ENCODE measurements around the gene WWOX. TPM values are rescaled to one million over a fixed set of nuclear protein-coding genes. Genes with fewer than 3 reads are reported as not detected.

Gene WWOX
- polyA plus RNA-seq, 2 of the 4 experiments (the other 2 are of a cell fraction): 16.0 to 17.2 TPM

- 67% methylated on average over 11 of the region's 11 CpGs for WGBS (ENCODE audit: missing lambda C conversion rate)
- H3K4me1 ChIP-seq: no peaks in the 10 kb centered on the region
- H3K4me3 ChIP-seq: no peak overlapping the region
- ChIA-PET POLR2A (no interaction called here), CTCF (no interaction called here)
- DNase-seq (ENCODE audit: low read depth in 1 of 2, low spot score in 1 of 2): no peak
- no peak for FAIRE-seq
- H3K9me3 ChIP-seq: no peaks in the 10 kb centered on the region
- no peak overlapping the region for H3K27ac ChIP-seq
- TF ChIP-seq E2F6 (IDR thresholded peaks at IDR 0.05; ENCODE audit: borderline replicate concordance, low read depth) (no peak), CTCF (IDR thresholded peaks at IDR 0.05) (no peak), MAFK (IDR thresholded peaks at IDR 0.05; ENCODE audit: partially characterized antibody) (no peak), HOXB5 (CRISPR knock-in tag; IDR thresholded peaks at IDR 0.05) (no peak), MYC (IDR thresholded peaks at IDR 0.05; ENCODE audit: borderline replicate concordance, low read length) (no peak), USF2 (IDR thresholded peaks at IDR 0.05) (no peak), TP53 (CRISPR knock-in tag; IDR thresholded peaks at IDR 0.05) (no peak), CEBPB (IDR thresholded peaks at IDR 0.05) (no peak), POLR2A (IDR thresholded peaks at IDR 0.05; ENCODE audit: low read length) (no peak), FOSB (CRISPR knock-in tag; IDR thresholded peaks at IDR 0.05) (no peak), HMGXB4 (CRISPR knock-in tag; IDR thresholded peaks at IDR 0.05; ENCODE audit: borderline replicate concordance) (no peak), HES2 (IDR thresholded peaks at IDR 0.05) (no peak), HDAC2 (IDR thresholded peaks at IDR 0.05) (no peak), GATA3 (IDR thresholded peaks at IDR 0.05; ENCODE audit: borderline replicate concordance) (no peak), REST (IDR thresholded peaks at IDR 0.05) (no peak), JUNB (IDR thresholded peaks at IDR 0.05) (no peak), BCL3 (IDR thresholded peaks at IDR 0.05) (no peak), RNF2 (IDR thresholded peaks at IDR 0.05; ENCODE audit: borderline replicate concordance, low read depth) (no peak), FOXS1 (CRISPR knock-in tag; IDR thresholded peaks at IDR 0.05) (no peak)
- no peak for ATAC-seq
- H3K4me2 ChIP-seq: no peak overlapping the region
Measured at GRCh38 chr16:78473031-78473699, 373.7 kb downstream of the WWOX start.
